Erythroblast (primary cell): ENCODE results near the gene PTAFR.

Experiments
- GATA1 ChIP-seq: IDR thresholded peaks from 2 replicates; pipeline ENCODE4 v1.6.1; 2011; ENCODE audit warnings: low read depth, mild to moderate bottlenecking, control low read depth, low read length, moderate library complexity
- POLR2A ChIP-seq: IDR thresholded peaks from 2 replicates; pipeline ENCODE4 v1.6.1; 2011; ENCODE audit warnings: mild to moderate bottlenecking, low read length

GRCh38 chr1:28160782-28161266 lies 15.7 kb downstream of the PTAFR start:
- TF ChIP-seq POLR2A (no peak), GATA1 (no peak)
